22Rv1 (cell line): ENCODE measurements around the gene NUP62.

Source experiments
- H3K27ac ChIP-seq: fragments of 450-650 bp; 2 replicates; pipeline ENCODE4 v1.5.1; 2017
- ZFX ChIP-seq: fragments of 450-650 bp; IDR thresholded peaks from 2 replicates; pipeline ENCODE4 v1.6.1; 2017; ENCODE audit warnings: antibody characterized with exemption, borderline replicate concordance
- TF ChIP-seq, protein P1 (sequence below): fragments of 450-650 bp; IDR thresholded peaks from 2 replicates; pipeline ENCODE4 v1.5.1; 2017; ENCODE audit warnings: mild to moderate bottlenecking

NUP62 gene

DNA sequence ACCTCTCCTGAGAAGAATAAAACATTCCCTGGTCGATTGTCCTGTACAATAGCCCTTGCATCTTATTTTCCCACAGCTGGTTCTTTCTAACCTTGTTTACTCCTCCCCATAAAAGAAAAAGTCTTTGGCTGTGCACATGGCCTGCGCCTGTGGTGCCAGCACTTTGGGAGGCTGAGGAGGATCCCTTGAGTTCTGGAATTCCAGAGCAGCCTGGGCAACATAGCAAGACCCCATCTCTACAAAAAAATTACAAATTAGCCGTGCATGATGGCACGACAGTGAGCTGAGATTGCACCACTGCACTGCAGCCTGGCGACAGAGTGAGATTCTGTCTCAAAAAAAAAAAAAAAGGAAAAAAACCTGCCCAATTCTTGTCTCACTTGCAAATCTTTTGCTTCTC, 7.2 kb upstream of the NUP62 start:
- peak overlapping the region; percentile 18; the same call in 1 of the 2 replicates for H3K27ac ChIP-seq
- no peak for TF ChIP-seq ZFX
- TF ChIP-seq, protein P1, sequence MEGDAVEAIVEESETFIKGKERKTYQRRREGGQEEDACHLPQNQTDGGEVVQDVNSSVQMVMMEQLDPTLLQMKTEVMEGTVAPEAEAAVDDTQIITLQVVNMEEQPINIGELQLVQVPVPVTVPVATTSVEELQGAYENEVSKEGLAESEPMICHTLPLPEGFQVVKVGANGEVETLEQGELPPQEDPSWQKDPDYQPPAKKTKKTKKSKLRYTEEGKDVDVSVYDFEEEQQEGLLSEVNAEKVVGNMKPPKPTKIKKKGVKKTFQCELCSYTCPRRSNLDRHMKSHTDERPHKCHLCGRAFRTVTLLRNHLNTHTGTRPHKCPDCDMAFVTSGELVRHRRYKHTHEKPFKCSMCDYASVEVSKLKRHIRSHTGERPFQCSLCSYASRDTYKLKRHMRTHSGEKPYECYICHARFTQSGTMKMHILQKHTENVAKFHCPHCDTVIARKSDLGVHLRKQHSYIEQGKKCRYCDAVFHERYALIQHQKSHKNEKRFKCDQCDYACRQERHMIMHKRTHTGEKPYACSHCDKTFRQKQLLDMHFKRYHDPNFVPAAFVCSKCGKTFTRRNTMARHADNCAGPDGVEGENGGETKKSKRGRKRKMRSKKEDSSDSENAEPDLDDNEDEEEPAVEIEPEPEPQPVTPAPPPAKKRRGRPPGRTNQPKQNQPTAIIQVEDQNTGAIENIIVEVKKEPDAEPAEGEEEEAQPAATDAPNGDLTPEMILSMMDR = no peak

DNA sequence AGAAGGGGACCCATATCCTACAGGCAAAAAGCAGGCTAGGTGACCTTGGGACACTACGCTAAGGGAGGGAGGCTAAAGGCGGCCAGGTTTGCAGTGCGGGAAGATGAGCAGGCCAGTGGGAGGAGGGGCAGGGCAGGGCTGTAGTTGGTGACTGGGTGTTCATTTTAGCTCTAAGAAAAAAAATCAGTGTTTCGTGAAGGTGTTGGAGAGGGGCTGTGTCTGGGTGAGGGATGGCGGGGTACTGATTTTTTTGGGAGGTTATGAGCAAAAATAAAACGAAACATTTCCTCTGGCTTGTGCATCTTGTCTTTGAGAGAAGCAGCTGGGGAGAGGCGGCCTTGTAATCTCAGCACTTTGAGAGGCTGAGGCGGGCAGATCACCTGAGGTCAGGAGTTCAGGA, 4.3 kb upstream of the NUP62 start:
- no peak overlapping the region for H3K27ac ChIP-seq

DNA sequence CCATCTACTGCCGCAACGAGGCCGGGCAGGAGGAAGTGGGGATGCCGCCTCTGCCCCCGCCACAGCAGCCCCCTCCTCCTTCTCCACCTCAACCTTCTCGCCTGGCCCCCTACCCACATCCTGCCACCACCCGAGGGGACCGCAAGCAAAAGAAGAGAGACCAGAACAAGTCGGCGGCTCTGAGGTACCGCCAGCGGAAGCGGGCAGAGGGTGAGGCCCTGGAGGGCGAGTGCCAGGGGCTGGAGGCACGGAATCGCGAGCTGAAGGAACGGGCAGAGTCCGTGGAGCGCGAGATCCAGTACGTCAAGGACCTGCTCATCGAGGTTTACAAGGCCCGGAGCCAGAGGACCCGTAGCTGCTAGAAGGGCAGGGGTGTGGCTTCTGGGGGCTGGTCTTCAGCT, 3.4 kb upstream of the NUP62 start:
- TF ChIP-seq ZFX = no peak
- TF ChIP-seq, protein P1 = no peak
- H3K27ac ChIP-seq = no peak overlapping the region

More for the DNA sequence above, 4.3 kb upstream of the NUP62 start:
- TF ChIP-seq, protein P1 = no peak
- no peak for TF ChIP-seq ZFX

DNA sequence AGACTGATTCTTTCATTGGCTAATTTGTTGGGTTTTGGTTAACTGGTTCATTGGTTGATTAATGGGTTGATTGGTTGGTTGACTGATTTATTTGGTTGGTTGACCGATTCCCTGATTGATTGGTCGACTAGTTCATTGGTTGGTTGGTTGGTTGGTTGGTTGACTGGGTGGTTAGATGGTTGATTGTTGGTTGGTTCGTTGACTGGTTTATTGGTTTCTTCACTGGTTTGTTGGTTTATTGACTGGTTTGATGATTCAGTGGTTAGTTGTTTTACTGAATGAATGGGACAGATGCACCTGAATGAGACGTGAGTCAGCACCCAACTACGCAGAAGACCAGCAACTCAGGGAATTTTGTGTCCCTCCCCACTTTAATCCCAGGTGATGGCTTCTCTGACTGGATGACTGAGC, 2.7 kb upstream of the NUP62 start:
- no peak overlapping the region for H3K27ac ChIP-seq

DNA sequence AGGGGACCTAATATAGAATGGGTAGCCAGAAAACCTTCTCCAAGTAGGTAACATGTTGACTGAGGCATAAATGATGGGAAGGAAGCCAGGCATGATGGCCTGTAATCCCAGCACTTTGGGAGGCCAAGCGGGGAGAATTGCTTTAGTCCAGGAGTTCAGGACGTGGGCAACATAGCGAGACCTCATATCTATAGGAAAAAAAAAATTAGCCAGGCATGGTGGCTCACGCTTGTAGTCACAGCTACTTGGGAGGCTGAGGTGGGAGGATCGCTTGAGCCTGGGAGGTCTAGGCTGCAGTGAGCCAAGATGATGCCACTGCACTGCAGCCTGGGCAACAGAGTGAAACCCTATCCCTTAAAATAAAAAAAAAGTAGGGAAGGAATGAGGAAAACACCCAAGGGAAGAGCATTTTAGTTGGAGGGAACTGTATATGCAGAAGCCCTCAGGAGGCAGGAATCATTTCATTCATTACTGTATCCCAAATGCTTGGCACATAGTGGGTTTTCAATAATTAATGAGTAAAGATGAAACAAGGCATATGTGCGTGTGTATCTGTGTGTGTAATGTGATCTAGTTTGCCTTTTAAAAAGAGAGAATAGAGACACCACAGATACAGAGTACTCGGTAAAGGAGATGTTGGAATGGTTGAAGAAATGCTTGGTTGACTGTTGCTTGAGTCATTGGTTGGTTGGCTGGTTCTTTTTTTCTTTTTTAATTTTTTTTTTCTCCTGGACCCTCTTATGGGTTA, 2.2 kb upstream of the NUP62 start:
- H3K27ac ChIP-seq = peak overlapping the region; percentile 96
- TF ChIP-seq, protein P1 = no peak

More for the DNA sequence above, 2.7 kb upstream of the NUP62 start:
- TF ChIP-seq, protein P1 = no peak
- TF ChIP-seq ZFX = no peak

DNA sequence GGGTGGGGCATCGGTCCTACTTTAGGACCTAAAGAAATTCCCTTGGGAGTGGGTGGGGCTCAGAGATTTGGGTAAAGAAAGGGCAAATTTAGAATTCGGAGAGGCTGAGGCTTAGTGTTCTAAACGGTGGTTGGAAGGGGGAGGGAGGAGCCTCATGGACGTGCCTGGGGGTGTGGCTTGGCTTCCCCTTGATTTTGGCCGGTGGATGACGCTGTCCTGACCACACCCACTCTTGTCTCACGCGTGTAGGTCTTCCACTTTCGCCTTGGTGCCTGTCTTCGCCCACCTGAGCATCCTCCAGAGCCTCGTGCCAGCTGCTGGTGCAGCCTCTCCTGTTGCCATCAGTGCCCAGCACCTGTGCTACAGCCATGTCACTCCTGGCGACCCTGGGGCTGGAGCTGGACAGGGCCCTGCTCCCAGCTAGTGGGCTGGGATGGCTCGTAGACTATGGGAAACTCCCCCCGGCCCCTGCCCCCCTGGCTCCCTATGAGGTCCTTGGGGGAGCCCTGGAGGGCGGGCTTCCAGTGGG, 1.2 kb upstream of the NUP62 start:
- no peak for TF ChIP-seq ZFX
- TF ChIP-seq, protein P1 = no peak
- H3K27ac ChIP-seq = peak overlapping the region; percentile 96

DNA sequence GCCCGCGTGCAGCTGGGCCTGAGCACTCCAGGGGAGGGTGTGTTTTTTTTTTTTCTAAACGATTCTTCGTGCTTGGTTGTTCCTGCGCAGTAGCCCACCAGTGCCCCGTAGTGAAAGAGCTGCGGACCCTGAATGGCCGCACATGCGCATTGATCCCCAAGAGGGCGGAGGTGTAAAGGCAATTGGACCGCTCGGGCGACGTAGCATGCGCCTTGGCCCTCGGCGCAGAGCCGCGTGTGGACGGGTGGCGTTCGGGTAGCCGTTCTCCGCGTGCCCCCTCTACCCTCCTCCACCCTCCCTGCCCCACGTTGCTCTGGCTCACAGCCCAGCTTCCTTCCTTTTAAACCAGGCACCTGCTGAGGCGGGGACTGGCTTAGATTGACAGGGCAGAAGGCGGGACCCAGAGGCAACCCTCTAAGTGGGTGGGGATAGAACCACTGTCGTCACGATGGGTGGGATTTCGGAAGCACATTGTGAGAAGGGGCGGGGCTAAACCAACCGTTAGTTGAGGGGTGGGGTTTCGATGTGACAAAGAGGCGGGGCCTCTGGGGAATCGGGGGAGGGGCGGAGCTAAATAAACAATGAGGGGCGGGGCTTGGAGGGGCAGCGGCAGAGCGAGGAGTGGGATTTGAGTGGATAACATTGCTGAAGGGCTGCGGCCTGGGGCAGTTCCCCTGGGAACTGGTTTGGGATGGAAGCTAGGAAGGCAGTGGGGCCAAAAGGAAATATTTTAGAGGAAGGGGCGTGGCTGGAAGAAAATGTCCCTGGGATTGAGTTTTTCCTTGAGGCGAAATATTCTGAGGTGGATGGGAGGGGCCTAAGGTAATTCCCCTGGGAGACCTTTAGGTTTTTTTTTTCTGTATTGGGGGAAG, 543 bp upstream of the NUP62 start:
- TF ChIP-seq, protein P1 = no peak
- no peak for TF ChIP-seq ZFX
- peak overlapping the region; percentile 96 for H3K27ac ChIP-seq
